ENCODE results near the gene MLH3.

Gene MLH3

DNA sequence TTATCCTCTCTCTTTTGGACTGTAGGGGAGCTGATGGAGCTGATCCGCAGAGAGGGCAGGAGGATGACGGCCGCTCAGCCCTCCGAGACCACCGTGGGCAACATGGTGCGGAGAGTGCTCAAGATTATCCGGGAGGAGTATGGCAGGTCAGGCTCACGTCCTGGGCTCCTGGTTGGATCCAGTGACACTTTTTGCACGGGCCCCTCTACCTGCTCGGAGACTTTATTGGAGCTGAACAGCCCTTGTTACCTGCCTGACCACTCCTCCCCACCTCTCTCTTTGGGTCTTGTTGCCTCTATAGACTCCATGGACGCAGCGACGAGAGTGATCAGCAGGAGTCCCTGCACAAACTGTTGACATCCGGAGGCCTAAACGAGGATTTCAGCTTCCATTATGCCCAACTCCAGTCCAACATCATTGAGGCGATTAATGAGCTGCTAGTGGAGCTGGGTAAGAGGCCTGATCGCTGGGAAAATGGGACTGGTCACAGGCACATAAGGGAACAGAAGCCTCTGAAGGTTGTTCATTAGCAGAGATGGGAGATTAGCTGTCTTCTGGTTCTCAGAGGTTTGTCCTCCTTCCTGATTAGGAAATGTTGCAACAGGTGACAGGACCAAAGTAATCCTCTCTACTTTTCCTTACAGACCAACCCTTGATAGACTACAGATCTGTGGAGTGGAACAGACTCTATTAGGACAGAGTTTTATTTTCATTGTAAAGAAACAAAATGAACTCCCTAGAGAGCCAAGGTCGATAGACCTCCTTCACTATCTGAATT is 47.8 kb downstream of the MLH3 start:
- ATAC-seq, result peak; percentile 1; the same call in 2 of the 3 replicates
- TF ChIP-seq PPARA (CRISPR knock-in tag; IDR thresholded peaks at IDR 0.05; ENCODE audit: borderline replicate concordance) (no peak), GLIS3 (CRISPR knock-in tag; IDR thresholded peaks at IDR 0.05) (no peak), ARNTL (CRISPR knock-in tag; IDR thresholded peaks at IDR 0.05; ENCODE audit: borderline replicate concordance, low read depth) (no peak), TOX (CRISPR knock-in tag; IDR thresholded peaks at IDR 0.05; ENCODE audit: borderline replicate concordance) (no peak), ZNF70 (CRISPR knock-in tag; IDR thresholded peaks at IDR 0.05) (no peak), SNAI2 (CRISPR knock-in tag; IDR thresholded peaks at IDR 0.05) (no peak), ZNF565 (CRISPR knock-in tag; conservative IDR thresholded peaks at IDR 0.05; ENCODE audit: low read depth) (no peak)
- TF ChIP-seq, protein P1, sequence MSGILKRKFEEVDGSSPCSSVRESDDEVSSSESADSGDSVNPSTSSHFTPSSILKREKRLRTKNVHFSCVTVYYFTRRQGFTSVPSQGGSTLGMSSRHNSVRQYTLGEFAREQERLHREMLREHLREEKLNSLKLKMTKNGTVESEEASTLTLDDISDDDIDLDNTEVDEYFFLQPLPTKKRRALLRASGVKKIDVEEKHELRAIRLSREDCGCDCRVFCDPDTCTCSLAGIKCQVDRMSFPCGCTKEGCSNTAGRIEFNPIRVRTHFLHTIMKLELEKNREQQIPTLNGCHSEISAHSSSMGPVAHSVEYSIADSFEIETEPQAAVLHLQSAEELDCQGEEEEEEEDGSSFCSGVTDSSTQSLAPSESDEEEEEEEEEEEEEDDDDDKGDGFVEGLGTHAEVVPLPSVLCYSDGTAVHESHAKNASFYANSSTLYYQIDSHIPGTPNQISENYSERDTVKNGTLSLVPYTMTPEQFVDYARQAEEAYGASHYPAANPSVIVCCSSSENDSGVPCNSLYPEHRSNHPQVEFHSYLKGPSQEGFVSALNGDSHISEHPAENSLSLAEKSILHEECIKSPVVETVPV (CRISPR knock-in tag; IDR thresholded peaks at IDR 0.05), result no peak
- TF ChIP-seq, protein P2, sequence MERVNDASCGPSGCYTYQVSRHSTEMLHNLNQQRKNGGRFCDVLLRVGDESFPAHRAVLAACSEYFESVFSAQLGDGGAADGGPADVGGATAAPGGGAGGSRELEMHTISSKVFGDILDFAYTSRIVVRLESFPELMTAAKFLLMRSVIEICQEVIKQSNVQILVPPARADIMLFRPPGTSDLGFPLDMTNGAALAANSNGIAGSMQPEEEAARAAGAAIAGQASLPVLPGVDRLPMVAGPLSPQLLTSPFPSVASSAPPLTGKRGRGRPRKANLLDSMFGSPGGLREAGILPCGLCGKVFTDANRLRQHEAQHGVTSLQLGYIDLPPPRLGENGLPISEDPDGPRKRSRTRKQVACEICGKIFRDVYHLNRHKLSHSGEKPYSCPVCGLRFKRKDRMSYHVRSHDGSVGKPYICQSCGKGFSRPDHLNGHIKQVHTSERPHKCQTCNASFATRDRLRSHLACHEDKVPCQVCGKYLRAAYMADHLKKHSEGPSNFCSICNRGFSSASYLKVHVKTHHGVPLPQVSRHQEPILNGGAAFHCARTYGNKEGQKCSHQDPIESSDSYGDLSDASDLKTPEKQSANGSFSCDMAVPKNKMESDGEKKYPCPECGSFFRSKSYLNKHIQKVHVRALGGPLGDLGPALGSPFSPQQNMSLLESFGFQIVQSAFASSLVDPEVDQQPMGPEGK (CRISPR knock-in tag; IDR thresholded peaks at IDR 0.05; ENCODE audit: borderline replicate concordance), result no peak
- TF ChIP-seq, protein P3, sequence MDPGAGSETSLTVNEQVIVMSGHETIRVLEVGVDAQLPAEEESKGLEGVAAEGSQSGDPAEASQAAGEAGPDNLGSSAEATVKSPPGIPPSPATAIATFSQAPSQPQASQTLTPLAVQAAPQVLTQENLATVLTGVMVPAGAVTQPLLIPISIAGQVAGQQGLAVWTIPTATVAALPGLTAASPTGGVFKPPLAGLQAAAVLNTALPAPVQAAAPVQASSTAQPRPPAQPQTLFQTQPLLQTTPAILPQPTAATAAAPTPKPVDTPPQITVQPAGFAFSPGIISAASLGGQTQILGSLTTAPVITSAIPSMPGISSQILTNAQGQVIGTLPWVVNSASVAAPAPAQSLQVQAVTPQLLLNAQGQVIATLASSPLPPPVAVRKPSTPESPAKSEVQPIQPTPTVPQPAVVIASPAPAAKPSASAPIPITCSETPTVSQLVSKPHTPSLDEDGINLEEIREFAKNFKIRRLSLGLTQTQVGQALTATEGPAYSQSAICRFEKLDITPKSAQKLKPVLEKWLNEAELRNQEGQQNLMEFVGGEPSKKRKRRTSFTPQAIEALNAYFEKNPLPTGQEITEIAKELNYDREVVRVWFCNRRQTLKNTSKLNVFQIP (CRISPR knock-in tag; IDR thresholded peaks at IDR 0.05; ENCODE audit: borderline replicate concordance, low read depth), result no peak
- TF ChIP-seq, protein P4, sequence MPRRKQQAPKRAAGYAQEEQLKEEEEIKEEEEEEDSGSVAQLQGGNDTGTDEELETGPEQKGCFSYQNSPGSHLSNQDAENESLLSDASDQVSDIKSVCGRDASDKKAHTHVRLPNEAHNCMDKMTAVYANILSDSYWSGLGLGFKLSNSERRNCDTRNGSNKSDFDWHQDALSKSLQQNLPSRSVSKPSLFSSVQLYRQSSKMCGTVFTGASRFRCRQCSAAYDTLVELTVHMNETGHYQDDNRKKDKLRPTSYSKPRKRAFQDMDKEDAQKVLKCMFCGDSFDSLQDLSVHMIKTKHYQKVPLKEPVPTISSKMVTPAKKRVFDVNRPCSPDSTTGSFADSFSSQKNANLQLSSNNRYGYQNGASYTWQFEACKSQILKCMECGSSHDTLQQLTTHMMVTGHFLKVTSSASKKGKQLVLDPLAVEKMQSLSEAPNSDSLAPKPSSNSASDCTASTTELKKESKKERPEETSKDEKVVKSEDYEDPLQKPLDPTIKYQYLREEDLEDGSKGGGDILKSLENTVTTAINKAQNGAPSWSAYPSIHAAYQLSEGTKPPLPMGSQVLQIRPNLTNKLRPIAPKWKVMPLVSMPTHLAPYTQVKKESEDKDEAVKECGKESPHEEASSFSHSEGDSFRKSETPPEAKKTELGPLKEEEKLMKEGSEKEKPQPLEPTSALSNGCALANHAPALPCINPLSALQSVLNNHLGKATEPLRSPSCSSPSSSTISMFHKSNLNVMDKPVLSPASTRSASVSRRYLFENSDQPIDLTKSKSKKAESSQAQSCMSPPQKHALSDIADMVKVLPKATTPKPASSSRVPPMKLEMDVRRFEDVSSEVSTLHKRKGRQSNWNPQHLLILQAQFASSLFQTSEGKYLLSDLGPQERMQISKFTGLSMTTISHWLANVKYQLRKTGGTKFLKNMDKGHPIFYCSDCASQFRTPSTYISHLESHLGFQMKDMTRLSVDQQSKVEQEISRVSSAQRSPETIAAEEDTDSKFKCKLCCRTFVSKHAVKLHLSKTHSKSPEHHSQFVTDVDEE (CRISPR knock-in tag; IDR thresholded peaks at IDR 0.05), result no peak

DNA sequence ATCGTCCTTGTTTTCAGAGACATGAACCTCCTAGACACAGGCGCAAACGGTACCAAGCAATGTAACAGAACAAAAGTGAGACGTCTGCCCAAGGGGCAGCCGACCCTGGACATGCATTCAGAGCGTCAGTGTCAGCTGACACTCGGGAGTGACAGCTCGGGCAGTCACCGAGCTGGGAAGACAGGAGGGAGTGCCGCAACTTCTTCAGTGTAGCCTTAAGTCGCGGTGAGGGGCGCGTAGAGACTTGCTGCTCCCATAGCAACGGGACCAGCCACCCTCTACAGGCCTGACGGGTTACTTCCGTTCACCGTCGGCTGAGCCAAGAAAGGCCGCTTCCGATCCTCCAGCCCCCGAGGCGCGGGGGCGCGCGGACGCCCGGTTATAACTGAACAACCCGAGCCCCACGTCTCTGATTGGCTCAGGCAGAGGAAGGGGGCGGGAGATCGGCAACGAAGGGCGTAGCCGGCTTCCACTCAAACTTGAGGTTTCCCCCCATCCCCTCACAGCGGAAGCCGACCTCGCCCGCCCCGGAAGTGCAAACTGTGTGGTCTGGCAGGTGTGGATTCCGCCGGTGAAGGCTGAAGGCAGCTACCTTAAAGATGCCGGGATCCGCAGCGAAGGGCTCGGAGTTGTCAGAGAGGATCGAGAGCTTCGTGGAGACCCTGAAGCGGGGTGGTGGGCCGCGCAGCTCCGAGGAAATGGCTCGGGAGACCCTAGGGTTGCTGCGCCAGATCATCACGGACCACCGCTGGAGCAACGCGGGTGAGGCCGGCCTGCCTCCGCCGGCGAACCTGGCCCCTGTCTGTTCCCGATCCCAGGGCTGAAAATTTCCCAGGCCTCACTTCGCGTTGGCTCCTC is 48.6 kb downstream of the MLH3 start, which contains the start of gene EIF2B2:
Gene EIF2B2 (plus strand): TSS at position 530 of the 858 bp plus-strand sequence. CDS start 70 bp downstream, at position 600.
- ATAC-seq, result peak; percentile 99
- no peak for TF ChIP-seq ZFP3 (CRISPR knock-in tag; IDR thresholded peaks at IDR 0.05)

DNA sequence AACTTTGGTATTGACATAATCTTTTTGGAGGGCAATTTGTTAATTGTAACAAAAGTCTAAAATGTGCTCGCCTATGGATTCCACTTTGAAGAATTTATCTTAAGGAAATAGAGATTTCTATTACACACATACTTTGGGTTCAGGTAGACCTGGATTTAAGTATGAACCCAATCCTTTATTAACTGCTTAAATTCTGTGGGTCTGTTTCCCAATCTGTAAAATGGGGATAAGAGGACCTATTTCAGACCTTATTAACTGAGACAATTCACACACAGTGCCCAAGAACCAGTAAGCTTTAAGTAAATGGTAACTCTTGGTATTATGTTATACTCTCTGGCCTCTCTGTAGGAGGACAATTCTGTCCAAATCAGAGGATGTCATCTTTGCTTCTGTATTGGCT is 49.4 kb downstream of the MLH3 start:
- no peak for ATAC-seq
- TF ChIP-seq, protein P3 (CRISPR knock-in tag; IDR thresholded peaks at IDR 0.05; ENCODE audit: borderline replicate concordance, low read depth), result no peak
- no peak for TF ChIP-seq ZC3H10 (CRISPR knock-in tag; IDR thresholded peaks at IDR 0.05)
- TF ChIP-seq, protein P5, sequence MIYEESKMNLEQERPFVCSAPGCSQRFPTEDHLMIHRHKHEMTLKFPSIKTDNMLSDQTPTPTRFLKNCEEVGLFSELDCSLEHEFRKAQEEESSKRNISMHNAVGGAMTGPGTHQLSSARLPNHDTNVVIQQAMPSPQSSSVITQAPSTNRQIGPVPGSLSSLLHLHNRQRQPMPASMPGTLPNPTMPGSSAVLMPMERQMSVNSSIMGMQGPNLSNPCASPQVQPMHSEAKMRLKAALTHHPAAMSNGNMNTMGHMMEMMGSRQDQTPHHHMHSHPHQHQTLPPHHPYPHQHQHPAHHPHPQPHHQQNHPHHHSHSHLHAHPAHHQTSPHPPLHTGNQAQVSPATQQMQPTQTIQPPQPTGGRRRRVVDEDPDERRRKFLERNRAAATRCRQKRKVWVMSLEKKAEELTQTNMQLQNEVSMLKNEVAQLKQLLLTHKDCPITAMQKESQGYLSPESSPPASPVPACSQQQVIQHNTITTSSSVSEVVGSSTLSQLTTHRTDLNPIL (CRISPR knock-in tag; IDR thresholded peaks at IDR 0.05; ENCODE audit: low read depth), result no peak
- TF ChIP-seq ZNF8 (CRISPR knock-in tag; IDR thresholded peaks at IDR 0.05), result no peak
- TF ChIP-seq ZNF70 (CRISPR knock-in tag; IDR thresholded peaks at IDR 0.05), result no peak
- no peak for TF ChIP-seq SNAI2 (CRISPR knock-in tag; IDR thresholded peaks at IDR 0.05)
- no peak for TF ChIP-seq ZFP30 (CRISPR knock-in tag; IDR thresholded peaks at IDR 0.05)
- TF ChIP-seq RARB (CRISPR knock-in tag; IDR thresholded peaks at IDR 0.05), result no peak
- no peak for TF ChIP-seq TOX (CRISPR knock-in tag; IDR thresholded peaks at IDR 0.05; ENCODE audit: borderline replicate concordance)
- TF ChIP-seq, protein P4 (CRISPR knock-in tag; IDR thresholded peaks at IDR 0.05), result no peak
- no peak for TF ChIP-seq ZNF565 (CRISPR knock-in tag; conservative IDR thresholded peaks at IDR 0.05; ENCODE audit: low read depth)
- TF ChIP-seq ESRRG (CRISPR knock-in tag; IDR thresholded peaks at IDR 0.05), result no peak
- TF ChIP-seq, protein P2 (CRISPR knock-in tag; IDR thresholded peaks at IDR 0.05; ENCODE audit: borderline replicate concordance), result no peak
